MG63 (cell line): ENCODE measurements around the gene SHC4. TPM values are rescaled to one million over a fixed set of nuclear protein-coding genes. Genes with fewer than 3 reads are reported as not detected.
"Not testable (repeated sequence)": the region's sequence is repeated elsewhere in the genome, so short reads cannot be mapped to it uniquely, and the experiment has no call there.

ENCODE experiments used
- DNase-seq: peaks from one replicate; pipeline ENCODE4 v3.0.0-alpha.2; 2020
- H3K27me3 ChIP-seq: fragments of 250-450 bp; sonication (Bioruptor Pico); 2 replicates; pipeline ENCODE4 v1.5.1; 2020; ENCODE audit warnings: mild to moderate bottlenecking, moderate library complexity
- H3K36me3 ChIP-seq: fragments of 250-450 bp; sonication (Bioruptor Pico); 2 replicates; pipeline ENCODE4 v1.5.1; 2020; ENCODE audit warnings: mild to moderate bottlenecking, moderate library complexity
- H3K4me3 ChIP-seq: fragments of 250-450 bp; sonication (Bioruptor Pico); 2 replicates; pipeline ENCODE4 v1.5.1; 2020; ENCODE audit warnings: mild to moderate bottlenecking, moderate library complexity
- H3K9me3 ChIP-seq: fragments of 250-450 bp; sonication (Bioruptor Pico); 2 replicates; pipeline ENCODE4 v1.5.1; 2020; ENCODE audit warnings: mild to moderate bottlenecking, moderate library complexity
- total RNA-seq: library from RNA; depleted of rRNA; stranded (reverse); fragments of >200 nt; shearing (Covaris generic); gene quantifications from 2 replicates; pipeline ENCODE4 v1.2.3, GENCODE V29; 2014; ENCODE audit warnings: low replicate concordance

SHC4 gene
- total RNA-seq, 1 experiment from 2014 or later = not detected

GRCh38 chr15:48855501-48856440, 107.9 kb downstream of the SHC4 start:
- peak; percentile 54 for DNase-seq
- Histone ChIP-seq H3K36me3 (no peaks in the 10 kb centered on the region), H3K9me3 (0 out of 2 replicates have a peak, but pooled peaks cover 1% of the 10 kb centered on the region), H3K4me3 (no peak overlapping the region), H3K27me3 (no peaks in the 10 kb centered on the region)

GRCh38 chr15:48854434-48854833, 109.3 kb downstream of the SHC4 start:
- not testable (repeated sequence) for H3K4me3 ChIP-seq, H3K27me3 ChIP-seq, H3K36me3 ChIP-seq, H3K9me3 ChIP-seq, DNase-seq

GRCh38 chr15:48851956-48852355, 111.8 kb downstream of the SHC4 start:
- H3K27me3 ChIP-seq = no peaks in the 10 kb centered on the region
- DNase-seq = no peak
- H3K4me3 ChIP-seq = no peak overlapping the region
- 0 out of 2 replicates have a peak, but pooled peaks cover 1% of the 10 kb centered on the region for H3K9me3 ChIP-seq
- H3K36me3 ChIP-seq = no peaks in the 10 kb centered on the region

GRCh38 chr15:48850648-48851047, 113.1 kb downstream of the SHC4 start:
- H3K4me3 ChIP-seq = no peak overlapping the region
- H3K36me3 ChIP-seq = no peaks in the 10 kb centered on the region
- H3K9me3 ChIP-seq = 0 out of 2 replicates have a peak, but pooled peaks cover 1% of the 10 kb centered on the region
- DNase-seq = no peak
- H3K27me3 ChIP-seq = no peaks in the 10 kb centered on the region

DNA sequence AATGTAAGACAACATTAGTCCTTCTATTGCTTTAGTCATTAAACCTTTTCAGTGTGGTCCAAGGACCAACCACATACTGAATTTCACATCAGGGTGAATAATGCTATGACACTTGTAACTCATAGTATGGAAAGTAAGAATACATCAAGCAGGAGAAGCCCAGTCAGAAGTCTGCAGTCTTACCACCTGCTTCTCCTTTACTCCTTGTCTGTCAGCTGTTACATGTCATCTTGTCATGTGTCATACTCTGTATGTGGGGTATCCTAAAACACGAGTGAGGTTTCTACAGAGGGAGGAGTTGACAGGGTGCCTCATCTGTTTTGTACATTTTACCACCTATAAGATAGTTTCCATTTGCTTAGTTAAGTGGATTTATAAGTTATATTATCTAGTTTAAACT, 118.6 kb downstream of the SHC4 start:
- Histone ChIP-seq H3K9me3 (no peaks in the 10 kb centered on the region), H3K4me3 (no peak overlapping the region), H3K27me3 (no peaks in the 10 kb centered on the region), H3K36me3 (no peaks in the 10 kb centered on the region)
- no peak for DNase-seq

DNA sequence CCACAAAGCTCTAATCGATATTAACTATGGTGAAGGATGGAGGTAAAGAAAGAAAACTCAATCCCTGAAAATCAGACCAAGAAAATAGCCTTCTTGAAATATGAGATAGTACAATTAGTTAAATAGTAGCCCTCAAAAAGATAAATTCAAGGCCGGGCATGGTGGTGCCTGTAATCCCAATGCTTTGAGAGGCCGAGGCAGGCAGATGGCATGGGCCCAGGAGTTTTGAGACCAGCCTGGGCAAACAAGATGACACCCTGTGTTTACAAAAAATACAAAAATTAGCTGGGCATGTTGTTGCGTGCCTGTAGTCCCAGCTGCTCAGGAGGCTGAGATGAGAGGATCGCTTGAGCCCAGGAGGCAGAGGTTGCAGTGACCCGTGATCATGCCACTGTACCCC, 121.2 kb downstream of the SHC4 start:
- Histone ChIP-seq H3K36me3 (no peaks in the 10 kb centered on the region), H3K4me3 (no peak overlapping the region), H3K27me3 (no peaks in the 10 kb centered on the region), H3K9me3 (no peaks in the 10 kb centered on the region)
- no peak for DNase-seq

DNA sequence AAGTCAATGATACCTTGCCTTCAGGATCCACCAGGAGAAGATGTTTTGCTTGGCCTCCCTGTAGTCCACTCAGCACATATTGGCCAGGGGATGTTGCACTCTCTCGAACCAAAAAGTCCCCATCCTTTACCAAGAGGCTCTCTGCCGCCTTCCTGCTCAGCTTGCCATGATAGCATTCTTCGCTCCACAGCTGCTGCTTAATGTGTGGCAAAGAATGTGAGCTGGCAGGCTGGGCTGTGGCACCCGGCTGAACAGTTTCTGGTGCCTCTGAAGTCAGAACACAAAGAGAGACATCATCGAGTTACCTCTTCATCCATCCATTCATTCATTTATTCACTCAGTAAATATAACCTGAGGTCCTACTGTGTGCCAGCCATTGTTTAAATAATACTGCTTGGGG, 129.0 kb downstream of the SHC4 start:
- DNase-seq = no peak
- Histone ChIP-seq H3K9me3 (peaks cover 2% of the 10 kb centered on the region), H3K4me3 (no peak overlapping the region), H3K27me3 (no peaks in the 10 kb centered on the region), H3K36me3 (no peaks in the 10 kb centered on the region)

- H3K9me3 ChIP-seq = peaks cover 2% of the 10 kb centered on the region
- no peak for DNase-seq
- H3K27me3 ChIP-seq = no peaks in the 10 kb centered on the region
- no peaks in the 10 kb centered on the region for H3K36me3 ChIP-seq
- no peak overlapping the region for H3K4me3 ChIP-seq
These were observed 130.0 kb downstream of the SHC4 start for GRCh38 chr15:48833526-48834239.

- no peaks in the 10 kb centered on the region for H3K27me3 ChIP-seq
- no peak for DNase-seq
- H3K9me3 ChIP-seq = peaks cover 2% of the 10 kb centered on the region
- H3K4me3 ChIP-seq = no peak overlapping the region
- no peaks in the 10 kb centered on the region for H3K36me3 ChIP-seq
These were observed 131.1 kb downstream of the SHC4 start for GRCh38 chr15:48832648-48833047.

DNA sequence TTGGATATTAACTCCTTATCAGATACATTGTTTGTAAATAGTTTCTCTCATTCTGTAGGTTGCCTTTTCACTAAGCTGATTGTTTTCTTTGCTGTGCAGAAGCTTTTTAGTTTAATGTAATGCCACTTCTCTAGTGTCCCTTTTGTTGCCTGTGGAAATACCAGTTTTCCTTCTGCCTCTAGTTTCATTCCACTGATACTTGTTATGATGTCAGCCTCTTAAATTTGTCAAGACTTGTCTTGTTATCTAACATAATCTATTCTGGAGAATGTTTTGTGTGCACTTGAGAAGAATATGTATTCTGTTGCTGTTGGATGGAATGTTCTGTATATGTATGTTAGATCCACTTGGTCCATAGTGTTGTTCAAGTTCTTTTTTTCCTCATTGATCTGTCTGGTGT, 134.8 kb downstream of the SHC4 start:
- no peaks in the 10 kb centered on the region for H3K36me3 ChIP-seq
- peaks cover 2% of the 10 kb centered on the region for H3K9me3 ChIP-seq
- no peak overlapping the region for H3K4me3 ChIP-seq
- no peak for DNase-seq
- H3K27me3 ChIP-seq = no peaks in the 10 kb centered on the region

DNA sequence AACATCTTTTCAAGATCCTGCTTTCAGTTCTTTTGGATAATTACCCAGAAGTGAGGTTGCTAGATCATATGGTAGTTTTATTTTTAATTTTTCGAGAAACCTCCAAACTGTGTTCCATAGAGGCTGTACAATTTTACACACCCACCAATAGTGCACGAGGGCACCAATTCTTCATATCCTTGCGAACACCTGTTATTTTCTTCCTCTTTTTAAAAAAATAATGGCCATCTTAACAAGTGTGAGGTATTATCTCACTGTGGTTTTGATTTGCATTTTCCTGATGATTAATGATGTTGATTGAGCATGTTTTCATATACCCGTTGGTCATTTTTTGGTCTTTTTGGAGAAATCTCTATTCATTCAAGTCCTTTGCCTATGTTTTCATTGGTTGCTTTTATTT, 135.2 kb downstream of the SHC4 start:
- no peak for DNase-seq
- Histone ChIP-seq H3K27me3 (no peaks in the 10 kb centered on the region), H3K36me3 (no peaks in the 10 kb centered on the region)

DNA sequence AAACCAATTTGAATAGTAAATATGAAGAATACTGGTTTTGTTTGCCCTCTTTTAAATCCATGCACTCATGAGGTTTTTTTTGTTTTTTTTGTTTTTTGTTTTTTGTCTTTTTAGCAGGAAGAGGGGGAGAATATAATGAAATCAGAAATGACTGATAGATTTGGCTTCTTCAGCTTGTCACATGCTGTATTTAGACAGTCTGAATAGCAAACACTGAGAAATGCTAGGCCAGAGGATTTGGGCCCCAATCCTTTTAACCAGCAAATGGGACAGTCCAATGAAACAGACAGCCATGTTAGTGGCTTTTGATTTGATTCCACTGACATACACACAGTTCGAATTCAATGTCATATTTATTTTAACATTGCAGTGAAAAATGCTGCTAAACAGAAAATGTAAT, 138.6 kb downstream of the SHC4 start:
- peaks cover 6% of the 10 kb centered on the region; the same call in 1 of the 2 replicates for H3K9me3 ChIP-seq
- no peak for DNase-seq
- no peak overlapping the region for H3K4me3 ChIP-seq
- H3K27me3 ChIP-seq = no peaks in the 10 kb centered on the region
- H3K36me3 ChIP-seq = no peaks in the 10 kb centered on the region

More for the DNA sequence above, 135.2 kb downstream of the SHC4 start:
- no peak overlapping the region for H3K4me3 ChIP-seq
- peaks cover 2% of the 10 kb centered on the region for H3K9me3 ChIP-seq

DNA sequence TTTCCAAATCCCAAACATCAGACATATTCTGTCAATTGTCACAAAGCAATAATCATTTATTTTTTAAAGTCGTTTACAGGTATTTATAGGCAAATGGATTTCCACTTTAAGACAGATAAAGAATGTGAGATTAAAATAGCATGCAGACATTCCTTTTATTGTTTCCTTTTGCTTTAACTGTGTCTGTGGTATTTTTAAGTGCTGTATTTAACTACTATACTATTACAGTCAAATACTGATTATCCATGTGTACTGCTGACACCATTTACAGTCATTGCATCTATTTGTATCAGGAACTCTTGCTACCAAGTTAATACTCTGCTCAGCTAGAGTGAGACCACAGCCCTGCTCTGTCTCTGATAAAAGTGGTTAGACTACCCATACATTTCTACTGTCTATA, 140.0 kb downstream of the SHC4 start:
- Histone ChIP-seq H3K9me3 (peaks cover 6% of the 10 kb centered on the region; the same call in 1 of the 2 replicates), H3K4me3 (no peak overlapping the region), H3K27me3 (no peaks in the 10 kb centered on the region), H3K36me3 (no peaks in the 10 kb centered on the region)
- DNase-seq = no peak

DNA sequence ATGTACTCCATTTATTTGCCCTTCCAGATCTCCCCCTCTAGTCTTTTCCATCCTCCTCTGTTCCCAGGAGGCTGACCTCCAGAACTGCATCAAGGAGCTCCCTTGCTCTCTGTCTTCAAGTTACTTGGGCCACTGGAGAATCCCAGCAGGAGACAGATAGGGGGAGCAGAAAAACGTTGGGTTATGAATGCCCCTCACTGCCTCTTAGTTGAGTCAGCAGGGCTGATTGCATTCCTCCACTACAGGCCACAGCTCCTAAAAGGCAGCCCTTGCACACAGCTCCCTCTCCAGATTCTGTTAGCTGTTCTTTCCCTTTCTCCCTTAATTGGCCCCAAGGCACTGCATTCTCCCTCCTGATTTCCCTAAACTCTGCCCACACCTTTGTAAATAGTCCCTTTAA, 140.5 kb downstream of the SHC4 start:
- no peak for DNase-seq

GRCh38 chr15:48814286-48814685, 149.4 kb downstream of the SHC4 start:
- Histone ChIP-seq H3K4me3 (no peak overlapping the region), H3K36me3 (no peaks in the 10 kb centered on the region), H3K9me3 (no peaks in the 10 kb centered on the region), H3K27me3 (no peaks in the 10 kb centered on the region)
- peak; percentile 13 for DNase-seq

More for the DNA sequence above, 140.5 kb downstream of the SHC4 start:
- Histone ChIP-seq H3K9me3 (peaks cover 6% of the 10 kb centered on the region; the same call in 1 of the 2 replicates), H3K27me3 (no peaks in the 10 kb centered on the region), H3K36me3 (no peaks in the 10 kb centered on the region), H3K4me3 (no peak overlapping the region)

DNA sequence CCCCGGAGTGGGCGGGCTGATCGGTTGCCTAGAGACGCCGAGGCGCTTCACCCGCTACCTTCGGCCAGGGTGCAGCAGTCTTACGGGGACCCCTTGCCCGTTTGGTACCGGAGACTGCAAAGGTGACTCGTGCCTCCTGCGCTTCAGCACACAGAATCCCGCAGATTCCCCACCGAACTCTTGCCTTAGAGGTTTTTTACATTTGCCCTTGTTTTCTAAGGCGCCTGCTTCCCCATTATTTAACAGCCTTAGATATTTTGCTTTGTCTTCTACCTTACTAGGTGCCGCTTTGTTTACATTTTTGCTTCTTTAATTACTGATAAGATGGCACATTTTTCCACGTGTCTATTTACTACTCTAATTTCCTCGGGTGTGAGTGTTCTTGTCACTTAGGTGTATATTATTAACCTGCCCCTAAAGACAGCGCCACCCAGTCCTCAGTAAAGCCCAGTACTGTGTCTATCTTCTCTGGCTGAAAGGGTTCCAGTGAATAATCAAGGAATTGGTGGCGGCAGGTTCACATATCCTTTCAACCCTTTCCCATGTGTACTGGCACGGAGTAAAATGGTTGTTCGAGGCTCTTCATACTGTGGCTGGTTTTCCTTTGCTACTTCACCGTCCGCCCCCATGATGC, 152.3 kb downstream of the SHC4 start:
- no peaks in the 10 kb centered on the region for H3K9me3 ChIP-seq
- H3K27me3 ChIP-seq = no peaks in the 10 kb centered on the region
- no peaks in the 10 kb centered on the region for H3K36me3 ChIP-seq
- H3K4me3 ChIP-seq = peak overlapping the region; percentile 77
- no peak for DNase-seq
